GM21423 (cell line): ENCODE measurements around the gene ZBTB44.

Experiments
- ATAC-seq: cut with Tn5 transposase; IDR thresholded peaks from one replicate; pipeline ENCODE4 v1.9.1; 2021; ENCODE audit warnings: mild to moderate bottlenecking, moderate library complexity; ENCODE audit not compliant: unreplicated experiment

ZBTB44 gene

GRCh38 chr11:130216221-130216550 is 98.5 kb downstream of the ZBTB44 start:
- ATAC-seq, result no peak

- ATAC-seq, result no peak
Measured at GRCh38 chr11:130215531-130216220, 99.0 kb downstream of the ZBTB44 start.

- no peak for ATAC-seq
Measured at GRCh38 chr11:130214861-130215530, 99.7 kb downstream of the ZBTB44 start.

- no peak for ATAC-seq
Measured at GRCh38 chr11:130213979-130214281, 100.8 kb downstream of the ZBTB44 start.

DNA sequence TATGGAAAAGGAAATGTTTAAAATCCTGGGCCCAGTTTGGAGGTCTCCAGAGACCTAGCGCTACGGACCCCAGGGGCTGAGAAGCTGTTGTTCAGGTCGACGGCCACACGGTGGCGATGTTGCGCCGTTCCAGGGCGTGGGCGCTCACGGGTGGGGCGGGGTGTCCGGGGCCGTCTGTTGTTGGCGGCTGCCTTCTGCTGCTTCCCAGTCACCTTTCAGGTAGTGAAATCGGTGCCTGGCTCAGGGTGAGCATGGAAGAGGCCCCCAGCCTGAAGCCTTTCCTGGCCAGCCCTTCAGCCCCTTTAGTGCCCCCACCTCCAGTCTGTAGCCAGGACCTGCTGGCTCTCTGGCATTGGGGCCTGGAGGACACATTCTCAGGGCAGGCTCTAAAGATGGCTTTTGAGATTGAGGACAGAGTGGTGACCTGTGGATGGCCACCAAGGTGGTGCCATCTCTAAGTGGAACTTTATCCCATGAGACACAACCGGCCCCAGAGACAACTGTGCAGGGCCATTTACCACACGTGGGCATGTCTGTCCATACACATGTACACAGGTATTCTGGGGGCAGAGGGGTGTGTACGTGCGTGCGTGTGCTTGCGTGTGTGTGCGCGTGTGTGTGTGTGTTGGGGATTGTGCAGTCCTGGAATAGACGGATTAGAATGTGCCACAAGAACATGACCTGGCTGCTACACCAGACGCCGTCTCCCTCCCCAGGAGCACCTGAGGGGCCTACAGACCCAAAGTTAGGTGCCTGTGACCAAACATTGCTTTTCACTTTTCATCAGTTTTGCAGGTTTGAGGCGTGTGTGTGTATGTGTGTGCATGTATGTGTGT is 101.4 kb downstream of the ZBTB44 start:
- peak; percentile 79 for ATAC-seq

- no peak for ATAC-seq
Measured at GRCh38 chr11:130212431-130212961, 102.2 kb downstream of the ZBTB44 start.

GRCh38 chr11:130211781-130212401 is 102.8 kb downstream of the ZBTB44 start:
- ATAC-seq, result no peak

- ATAC-seq, result no peak
Measured at GRCh38 chr11:130211144-130211543, 103.6 kb downstream of the ZBTB44 start.

DNA sequence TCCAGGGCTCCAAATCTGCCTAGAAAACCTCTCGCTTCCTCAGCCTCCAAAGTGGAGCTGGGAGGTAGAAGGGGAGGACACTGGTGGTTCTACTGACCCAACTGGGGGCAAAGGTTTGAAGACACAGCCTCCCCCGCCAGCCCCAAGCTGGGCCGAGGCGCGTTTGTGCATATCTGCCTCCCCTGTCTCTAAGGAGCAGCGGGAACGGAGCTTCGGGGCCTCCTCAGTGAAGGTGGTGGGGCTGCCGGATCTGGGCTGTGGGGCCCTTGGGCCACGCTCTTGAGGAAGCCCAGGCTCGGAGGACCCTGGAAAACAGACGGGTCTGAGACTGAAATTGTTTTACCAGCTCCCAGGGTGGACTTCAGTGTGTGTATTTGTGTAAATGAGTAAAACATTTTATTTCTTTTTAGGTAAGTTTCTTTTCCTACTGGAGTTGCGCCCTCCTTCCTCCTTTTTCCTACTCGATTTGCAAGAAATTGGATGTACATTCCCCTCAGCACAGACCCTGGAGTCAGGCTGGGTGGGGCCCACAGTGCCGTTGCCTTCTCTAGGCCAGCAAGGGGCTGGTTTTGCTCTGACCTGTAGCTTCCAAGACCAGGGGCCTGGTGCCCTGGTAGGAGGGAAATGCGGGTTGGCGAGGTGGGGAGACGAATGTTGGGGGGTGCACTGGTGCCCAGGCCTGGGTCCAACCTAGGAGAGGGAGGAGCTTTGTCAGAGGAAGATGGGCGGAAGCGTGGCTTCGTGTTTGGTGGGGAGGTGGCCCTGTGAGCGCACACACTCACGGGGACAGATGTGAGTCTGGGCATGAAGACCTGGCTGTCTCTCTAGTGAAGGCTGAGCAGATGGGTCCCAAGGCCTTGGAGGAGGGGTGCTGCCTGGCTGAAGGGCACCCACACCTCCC is 104.5 kb downstream of the ZBTB44 start:
- ATAC-seq, result no peak

DNA sequence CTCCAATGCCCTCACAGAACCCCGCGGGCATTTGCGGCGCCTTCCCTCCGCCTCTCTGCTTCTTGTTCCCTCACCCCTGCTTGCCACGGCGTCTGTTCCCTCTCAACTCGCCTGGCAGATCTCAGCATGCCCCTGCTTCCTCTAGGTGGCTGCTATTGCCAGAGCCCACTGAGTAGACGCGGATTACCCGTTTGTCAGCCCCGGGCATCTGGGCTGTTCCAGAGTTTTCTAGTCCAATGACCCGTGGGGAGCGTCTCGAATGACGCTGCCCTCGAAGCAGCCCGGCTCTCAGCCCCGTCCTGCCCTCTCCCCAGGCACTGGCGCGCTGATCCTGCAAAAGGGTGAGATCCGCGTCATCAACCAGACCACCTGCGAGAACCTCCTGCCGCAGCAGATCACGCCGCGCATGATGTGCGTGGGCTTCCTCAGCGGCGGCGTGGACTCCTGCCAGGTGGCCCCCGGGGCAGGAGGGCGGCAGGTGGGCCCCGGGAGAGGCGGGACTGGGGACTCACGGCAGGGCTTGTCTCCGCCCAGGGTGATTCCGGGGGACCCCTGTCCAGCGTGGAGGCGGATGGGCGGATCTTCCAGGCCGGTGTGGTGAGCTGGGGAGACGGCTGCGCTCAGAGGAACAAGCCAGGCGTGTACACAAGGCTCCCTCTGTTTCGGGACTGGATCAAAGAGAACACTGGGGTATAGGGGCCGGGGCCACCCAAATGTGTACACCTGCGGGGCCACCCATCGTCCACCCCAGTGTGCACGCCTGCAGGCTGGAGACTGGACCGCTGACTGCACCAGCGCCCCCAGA is 105.4 kb downstream of the ZBTB44 start:
- ATAC-seq, result no peak

DNA sequence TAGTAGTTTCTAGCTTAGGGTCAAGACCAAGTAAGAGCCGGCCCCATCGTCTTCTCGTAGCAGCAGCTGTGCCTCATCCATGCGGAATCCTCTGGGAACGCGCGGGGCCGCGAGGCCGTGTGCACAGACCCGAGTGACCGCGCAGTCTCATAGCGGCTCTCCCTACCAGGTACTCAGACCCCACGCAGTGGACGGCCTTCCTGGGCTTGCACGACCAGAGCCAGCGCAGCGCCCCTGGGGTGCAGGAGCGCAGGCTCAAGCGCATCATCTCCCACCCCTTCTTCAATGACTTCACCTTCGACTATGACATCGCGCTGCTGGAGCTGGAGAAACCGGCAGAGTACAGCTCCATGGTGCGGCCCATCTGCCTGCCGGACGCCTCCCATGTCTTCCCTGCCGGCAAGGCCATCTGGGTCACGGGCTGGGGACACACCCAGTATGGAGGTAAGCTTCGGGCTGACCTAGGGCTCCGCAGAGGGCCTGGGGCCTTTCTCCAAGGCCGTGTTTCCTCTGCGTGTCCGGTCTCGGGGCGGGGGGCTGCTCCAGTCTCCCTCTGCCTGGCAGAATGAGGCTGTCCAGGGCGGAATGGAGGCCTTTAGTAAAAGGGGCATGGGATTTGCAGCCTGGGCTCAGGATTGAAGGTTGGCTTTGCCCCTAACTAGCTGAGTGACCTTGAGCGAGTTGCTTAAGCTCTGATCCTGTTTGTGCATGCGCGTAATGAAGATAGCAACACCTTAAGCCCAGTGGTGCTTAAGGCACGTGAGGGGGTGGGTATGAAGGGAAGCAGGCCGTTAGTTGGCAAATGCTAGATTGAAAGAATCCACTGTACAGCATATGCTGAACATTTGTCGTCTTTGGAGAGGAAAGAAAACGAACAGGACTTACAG is 106.2 kb downstream of the ZBTB44 start:
- no peak for ATAC-seq

DNA sequence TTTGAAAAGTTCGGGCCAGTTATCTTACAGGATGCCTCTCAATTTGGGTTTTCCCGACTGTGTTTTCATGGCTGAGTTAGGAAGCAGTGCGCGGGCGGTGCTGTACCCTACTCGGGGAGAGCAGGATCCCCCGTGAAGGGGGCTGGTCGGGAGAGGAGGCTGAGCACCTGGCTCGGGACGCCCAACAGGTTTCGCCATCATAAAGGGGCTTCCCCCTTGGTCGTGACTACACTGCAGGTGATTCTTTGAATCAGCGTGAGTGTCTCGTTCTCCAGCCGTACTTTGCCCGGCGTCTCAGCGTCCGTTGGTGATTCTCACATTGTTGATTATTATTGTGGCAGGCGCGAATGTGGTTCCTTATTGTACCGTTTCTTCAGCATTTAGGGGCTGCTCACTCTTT is 108.6 kb downstream of the ZBTB44 start:
- ATAC-seq, result no peak

DNA sequence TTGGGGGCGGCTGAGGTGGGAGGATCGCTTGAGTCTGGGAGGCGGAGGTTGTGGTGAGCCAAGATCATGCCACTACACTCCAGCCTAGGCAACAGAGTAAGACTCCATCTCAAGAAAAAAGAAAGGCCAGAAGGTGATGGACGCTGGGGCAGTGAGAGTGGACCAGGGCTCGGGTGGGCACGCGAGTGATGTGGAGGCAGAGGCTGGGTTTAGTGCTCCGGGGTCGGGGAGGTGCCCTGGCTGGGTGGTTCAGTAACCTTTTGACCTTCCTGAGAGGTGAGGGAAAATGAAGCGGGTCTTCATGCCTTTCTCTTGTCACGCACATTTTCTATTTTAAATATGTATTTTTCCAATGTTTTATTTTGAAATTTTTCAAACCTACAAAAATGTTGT is 110.0 kb downstream of the ZBTB44 start:
- no peak for ATAC-seq

- ATAC-seq, result no peak
Measured at GRCh38 chr11:130203766-130204702, 110.7 kb downstream of the ZBTB44 start.

DNA sequence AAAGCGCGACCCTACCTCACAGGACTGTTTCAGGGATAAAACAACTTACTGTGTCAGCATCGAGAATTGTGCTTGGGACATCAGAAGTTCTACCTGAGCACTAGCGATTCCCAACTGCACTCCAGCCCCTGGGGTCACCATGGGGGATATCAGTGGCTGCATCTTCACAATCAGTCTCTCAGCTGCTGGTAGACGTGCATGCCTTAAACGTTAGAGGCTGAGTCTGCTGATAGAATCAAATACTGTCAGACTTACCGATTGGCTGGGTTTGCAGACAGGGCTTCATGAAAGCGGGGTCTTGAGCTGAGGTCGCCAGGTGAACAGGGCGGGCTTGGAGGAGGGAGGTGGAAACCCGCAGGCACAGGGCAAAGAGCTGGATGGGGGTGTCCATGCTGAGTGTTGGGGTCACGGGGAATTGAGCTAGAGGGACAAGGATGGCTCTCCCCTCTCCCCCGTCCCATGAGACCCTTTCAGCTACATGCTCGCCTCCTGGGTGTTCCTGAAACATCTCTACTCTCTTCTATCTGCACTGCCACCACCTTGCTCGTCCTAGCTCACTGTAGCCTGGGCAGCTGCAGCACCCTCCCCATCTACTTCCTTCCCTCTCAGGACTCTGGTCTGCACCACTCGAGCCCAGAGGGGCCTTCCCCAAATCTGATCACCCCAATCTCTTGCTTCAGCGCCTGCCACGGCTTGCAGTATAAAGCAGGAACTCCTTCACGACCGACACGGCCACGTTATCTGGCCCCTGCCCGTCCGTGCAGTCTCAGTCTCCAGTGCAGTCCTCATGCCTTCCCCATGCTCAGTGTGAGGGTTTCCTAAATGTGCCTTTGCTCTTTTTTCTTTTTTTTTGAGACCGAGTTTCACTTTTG is 111.7 kb downstream of the ZBTB44 start:
- no peak for ATAC-seq

GRCh38 chr11:130202009-130202817 is 112.5 kb downstream of the ZBTB44 start:
- ATAC-seq, result no peak
